Kidney capillary endothelial cell (primary cell): Measurements from ENCODE around the gene RNF227.
A peak's percentile ranks its signal among the peaks of the same experiment; 100 is the strongest.

Experiments
- DNase-seq: peaks from one replicate; pipeline ENCODE4 v3.0.0-alpha.2; 2018; ENCODE audit warnings: low spot score

The RNF227 gene

DNA sequence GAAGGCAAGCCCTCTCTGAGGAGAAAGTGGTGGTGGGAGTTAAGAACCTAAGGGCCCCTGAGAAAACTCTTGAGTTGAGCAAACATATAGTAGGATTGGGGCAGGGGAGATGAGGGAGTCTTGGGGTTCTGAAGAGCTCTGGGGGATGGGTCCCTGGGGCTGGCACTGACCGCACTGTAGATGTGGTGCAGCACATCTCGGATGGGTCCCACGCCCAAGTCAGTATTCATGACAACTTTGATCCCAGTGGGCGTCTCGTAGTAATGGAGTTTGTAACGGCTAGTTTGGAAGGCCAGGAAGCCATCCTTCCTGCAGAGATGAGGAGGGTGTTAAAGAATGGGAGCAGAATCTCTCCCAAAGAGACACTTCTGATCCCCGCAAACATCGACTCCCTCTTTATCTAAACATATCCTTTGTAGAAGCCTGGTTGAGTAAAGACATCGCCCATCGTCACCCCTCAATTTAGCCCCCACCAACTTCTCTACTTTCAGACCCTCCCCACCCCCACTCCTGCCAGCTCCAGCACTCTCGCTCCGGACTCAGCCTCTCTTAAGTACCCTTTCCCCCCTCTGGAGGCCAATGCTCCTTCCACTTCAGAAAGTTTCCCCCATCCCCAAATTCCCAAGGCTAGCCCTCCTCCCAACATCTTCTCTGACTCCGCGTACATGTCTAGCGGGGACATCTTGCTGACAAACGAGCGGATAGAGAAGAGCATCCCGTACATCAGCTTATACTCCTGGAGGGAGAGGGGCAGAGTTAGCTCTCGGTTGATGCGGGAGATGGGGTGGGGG lies 14.9 kb upstream of the RNF227 start:
- DNase-seq, result no peak

DNA sequence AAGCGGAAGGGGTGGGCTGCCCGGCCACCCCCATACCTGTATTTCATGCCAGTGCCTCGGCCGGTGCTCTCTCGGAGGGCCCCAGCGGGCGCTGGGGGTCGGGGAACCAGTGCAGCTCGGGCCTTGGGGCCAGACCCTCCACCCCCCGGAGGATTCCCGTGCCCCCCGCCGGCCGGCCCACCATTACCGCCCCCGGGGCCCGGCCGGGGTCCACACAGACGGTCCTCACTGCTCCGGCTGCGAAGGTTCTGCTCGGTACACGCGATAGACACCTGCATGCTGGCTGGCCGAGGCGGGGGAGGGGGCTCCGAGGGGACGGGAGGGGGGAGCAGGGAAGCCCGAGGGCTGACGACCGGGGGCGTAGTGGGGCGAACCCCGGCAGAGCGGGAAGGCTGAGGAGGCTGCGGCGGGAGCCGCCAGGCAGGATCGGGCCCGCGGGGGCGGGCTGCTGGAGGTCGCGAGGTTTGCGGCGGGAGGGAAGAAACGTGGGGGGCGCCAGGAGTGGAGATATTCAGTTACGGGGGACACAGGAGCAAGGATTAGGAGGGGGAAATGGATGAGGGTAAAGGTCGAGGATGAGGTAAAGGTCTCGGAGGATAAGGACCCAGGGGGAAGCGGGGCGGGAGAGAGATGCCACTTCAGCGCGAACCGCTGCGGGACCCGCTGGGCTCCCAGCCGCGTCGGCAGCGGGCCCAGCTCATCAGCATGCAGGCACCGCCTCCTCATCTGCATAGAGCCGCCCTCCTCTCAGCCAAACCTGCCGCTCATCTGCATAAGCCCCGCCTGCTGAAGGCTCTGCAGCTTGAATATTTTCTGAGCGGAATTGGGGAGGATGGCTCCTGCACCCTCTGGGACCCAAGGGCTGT lies 13.3 kb upstream of the RNF227 start, which contains the start of gene KCNAB3:
KCNAB3 (minus strand) TSS at position 699 of the 866 bp plus-strand sequence; CDS start at position 278, 421 bp downstream.
- peak; percentile 36 for DNase-seq

DNA sequence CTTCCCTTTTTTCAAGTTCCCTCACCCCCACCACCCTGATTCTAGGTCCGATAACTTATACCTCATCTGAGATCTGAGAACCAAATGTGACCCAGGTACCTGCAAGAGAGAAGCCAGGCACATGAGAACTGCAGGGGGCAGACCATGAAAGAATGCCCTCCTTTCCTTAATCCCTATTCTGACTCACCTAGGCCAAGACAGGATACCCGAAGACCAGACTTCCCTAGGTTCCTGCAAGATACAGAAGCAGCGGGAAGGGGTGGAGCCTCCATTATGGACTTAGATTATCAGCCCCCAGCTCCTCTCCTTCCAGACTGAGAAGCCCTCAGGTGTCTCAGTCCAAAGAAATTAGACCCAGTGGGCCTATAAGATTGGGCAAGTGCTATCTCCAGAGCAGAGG lies 11.5 kb upstream of the RNF227 start:
- no peak for DNase-seq

DNA sequence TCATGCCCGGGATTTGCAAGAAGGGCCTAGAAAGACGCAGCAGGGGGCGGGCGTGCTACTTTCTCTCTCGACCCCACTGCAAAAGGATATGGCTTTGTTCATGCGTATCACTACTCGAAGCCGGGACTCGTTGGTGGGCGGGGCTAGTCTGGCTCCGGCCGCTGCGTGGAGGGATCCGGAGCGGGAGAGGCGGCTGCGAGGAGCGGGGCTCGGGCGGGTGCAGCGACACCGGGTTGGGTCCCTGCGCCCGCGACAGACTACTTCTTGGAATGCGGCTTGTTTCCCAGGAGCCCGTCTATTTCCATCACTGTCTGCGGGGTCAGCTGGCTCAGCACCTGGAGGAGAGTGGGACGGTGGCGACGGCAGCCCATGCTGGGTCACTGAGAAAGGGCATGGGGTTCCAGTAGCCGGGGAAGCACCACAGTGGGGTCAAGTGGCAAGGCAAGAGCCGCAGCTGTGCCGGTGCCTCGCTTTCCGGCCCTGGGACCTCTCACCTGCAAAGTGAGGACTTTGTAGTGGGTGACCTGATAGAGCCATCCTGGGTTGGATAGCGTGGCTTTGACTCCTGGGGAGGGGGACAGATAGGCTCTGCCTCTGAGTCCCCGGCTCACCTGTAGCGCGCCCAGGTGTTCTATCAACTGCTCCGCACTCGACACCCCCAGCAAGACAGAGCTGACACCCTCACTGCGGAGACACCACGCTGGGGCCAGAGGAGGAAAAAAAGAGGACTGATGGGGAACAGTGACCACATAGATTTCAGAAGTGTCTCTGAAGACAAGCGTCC lies 6.9 kb upstream of the RNF227 start:
- peak; percentile 55 for DNase-seq

DNA sequence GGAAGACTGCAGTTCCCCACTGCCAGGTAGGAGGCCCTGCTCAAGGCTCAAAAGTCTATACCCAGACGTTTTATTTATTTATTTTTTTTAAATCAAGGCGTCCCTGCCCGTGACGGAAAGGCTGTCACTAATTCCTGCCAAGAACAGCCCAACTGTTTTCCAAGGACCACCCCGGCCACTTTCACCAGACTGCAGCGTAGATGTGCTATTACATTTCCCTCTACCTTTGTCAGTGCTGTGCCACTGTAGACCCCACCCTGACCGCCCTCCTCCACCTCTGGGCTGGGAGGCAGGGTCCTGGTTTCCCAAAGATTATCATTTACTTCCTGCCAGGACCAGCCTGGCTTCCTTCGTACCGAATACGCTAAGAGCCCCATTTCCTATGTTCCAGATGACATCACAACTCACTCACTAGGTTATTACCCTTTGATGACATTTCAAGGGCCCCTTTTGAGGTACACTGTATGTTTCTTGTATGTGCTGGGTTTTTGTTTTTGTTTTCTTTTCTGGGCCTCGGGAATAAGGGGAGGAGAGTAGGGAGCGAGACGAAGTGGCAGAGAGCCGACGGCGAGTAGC lies 6.3 kb upstream of the RNF227 start:
- no peak for DNase-seq

DNA sequence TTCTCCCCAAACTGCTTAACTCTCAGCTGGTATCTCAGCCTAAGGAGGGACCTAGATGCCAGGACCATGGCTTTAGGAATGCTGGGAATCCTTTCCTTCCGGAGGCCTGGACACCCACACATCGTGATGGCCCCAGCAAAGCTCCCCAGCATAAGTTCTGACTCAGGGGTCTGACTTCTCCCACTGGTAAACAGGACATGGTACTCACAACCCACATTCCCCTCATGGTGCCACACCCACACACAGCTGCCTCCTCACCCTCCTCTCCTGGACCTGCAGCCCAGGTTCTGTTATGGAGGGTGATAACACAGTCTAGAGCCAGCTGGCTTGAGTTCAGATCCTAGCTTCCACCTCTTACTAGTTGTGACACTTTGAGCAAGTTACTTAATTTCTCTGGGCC lies 719 bp upstream of the RNF227 start:
- no peak for DNase-seq

DNA sequence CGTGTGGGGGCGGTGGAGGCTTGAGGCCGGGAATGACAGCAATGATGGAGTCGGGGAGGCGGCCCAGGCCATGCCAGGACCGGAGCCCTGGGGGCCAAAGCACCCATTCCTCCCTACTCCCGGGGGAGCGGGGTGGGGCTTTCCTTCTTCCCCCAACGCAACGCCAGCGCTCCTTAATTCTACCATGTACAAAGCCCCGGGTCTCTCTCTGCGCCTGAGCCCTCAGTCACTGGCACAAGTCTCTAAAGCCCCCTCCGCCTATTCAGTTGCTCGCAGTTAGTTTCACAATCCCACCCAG lies 245 bp upstream of the RNF227 start:
- DNase-seq, result no peak

DNA sequence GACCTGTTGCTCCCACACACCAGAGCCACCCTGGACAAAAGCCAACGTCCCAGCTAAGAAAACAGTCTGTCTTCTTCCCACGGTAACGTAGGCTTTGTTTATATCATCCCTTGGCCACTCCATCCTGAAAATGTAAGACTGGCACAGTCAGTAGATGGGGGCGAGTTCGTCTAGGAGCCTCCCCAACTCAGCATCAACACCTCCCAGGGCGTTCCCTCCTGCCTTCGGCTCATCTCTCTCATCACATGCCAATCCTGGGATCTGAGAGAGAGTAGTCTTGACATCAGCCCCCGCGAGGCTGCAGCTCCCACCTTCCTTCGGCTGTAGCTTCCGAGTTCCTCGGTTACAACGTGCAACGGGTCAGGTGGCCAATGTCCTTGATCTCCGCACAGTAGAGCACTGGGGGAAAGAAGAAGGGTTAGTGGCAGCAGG lies 894 bp downstream of the RNF227 start:
- DNase-seq, result no peak

DNA sequence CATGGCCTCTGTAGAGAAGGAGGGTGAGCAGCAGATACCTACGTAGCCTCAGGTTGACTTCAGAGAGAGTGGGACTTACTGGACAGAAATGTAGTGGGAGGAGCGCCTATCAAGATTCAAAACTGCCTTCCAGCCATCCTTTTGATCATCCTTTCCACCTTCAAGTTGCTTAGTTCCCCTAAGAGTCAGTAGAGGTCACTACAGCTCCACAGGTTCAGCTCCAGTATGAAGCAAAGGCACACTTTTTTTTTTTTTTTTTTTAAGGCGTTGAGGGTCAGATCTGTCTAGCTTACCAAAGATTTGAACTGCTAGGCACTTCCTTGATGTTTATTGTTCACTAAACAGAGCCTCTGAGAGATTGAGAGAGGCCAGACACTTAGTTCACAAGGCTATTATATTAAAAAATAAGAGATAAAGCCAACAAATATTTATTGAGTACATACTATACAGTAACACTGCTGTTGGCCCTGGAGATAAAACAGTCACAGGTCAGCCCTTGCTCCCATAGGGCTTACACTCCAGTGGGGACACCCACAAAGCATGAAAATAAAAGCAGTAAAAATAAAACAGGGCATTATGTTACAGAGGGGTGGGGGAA lies 3.1 kb downstream of the RNF227 start:
- peak; percentile 57 for DNase-seq

DNA sequence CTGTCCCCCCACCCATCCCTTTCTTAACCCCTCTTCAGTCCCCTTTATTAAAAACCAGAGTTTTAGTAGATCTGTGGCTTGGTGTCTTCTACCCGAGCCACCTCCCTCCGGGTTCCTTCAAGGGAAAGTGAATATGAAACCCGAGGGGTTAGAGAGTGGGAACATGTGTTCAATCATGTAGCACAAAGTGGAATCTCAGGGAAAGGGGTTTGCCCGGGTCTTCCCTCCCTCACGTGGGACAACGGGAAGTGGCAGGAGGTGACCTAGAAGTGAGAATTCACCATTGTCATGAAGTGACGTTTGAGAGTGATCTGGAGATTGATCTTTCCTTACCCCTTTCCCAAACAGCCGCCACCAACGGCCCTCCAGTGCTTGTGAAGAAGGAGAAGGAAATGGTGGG lies 5.0 kb downstream of the RNF227 start:
- DNase-seq, result no peak

DNA sequence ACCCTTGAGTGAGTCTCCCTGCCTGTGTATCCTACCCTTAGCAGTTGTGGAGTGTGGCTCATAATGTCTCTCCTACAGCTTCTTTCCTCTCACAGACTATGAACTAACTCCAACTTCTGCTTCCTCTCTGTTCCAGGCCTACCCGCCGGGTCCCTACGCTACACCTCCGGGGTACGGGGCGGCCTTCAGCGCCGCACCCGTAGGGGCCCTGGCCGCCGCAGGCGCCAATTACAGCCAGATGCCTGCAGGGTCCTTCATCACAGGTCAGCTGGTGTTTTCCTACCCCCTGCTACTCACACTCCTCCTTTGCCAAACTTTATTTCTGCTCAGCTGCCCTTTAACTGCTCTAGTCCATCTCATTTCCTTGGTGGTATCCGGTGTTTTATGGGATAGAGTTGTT lies 5.4 kb downstream of the RNF227 start:
- no peak for DNase-seq

DNA sequence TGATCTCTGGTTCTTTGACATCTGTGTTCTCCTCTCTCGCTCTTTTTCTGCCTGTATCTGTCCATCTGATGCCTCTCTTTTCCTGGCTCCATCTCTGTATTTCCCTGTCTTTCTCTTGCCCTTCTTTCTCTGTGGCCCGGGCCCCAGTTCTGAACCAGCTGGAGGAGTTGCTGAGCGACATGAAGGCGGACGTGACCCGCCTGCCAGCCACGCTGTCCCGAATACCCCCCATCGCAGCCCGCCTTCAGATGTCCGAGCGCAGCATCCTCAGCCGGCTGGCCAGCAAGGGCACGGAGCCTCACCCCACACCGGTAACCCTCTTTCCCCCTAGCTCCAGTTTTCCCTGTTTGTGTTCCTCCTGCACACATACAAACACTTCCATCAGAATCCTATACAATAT lies 5.8 kb downstream of the RNF227 start:
- DNase-seq, result no peak

DNA sequence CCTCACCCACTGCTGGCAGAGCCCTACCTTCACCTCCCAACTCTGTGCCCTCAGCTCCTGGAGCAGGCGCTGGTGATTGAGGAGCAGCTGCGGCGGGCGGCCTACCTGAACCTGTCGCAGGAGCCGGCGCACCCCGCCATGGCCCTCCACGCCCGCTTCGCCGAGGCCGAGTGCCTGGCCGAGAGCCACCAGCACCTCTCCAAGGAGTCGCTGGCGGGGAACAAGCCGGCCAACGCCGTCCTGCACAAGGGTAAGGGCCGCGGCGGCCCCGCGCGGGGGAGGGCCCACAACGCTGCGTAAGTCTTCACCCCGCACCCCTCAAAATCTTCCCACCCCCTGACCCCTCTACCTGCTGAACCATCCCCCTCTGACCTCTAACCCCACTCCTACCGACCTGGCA lies 7.0 kb downstream of the RNF227 start:
- no peak for DNase-seq

DNA sequence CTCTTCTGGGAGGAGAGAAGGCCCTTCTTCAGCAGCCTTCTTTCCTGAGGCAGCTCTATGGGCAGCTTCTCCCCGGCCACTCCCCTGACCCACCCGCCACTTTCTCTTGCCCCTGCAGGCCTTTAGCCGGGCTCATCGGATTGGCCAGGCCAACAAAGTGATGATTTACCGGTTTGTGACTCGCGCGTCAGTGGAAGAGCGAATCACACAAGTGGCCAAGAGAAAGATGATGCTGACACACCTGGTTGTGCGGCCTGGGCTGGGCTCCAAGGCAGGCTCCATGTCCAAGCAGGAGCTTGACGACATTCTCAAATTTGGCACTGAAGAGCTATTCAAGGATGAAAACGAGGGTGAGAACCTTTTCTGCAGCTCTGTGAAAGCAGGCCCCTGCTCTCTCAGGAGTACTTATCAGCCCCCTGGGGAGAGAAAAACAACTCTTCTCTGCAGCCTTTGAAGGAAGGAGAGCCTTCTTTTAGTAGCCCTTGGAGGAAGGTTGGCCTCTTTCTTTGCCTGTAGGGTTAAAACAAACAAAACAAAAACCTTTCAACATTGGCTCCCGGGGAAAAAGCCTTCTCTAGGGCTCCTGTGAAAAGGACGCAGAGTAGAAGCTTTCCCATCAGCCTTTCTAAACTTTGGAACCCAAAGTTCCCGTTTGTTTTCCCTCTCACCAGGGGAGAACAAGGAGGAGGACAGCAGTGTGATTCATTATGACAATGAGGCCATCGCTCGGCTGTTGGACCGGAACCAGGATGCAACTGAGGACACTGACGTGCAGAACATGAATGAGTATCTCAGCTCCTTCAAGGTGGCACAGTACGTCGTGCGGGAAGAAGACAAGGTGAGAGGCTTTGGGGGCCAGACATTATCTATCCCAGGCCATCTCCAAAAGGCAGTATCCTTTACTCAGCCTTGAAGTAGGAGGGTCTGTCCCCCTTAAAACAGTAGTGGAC lies 12.7 kb downstream of the RNF227 start:
- no peak for DNase-seq

DNA sequence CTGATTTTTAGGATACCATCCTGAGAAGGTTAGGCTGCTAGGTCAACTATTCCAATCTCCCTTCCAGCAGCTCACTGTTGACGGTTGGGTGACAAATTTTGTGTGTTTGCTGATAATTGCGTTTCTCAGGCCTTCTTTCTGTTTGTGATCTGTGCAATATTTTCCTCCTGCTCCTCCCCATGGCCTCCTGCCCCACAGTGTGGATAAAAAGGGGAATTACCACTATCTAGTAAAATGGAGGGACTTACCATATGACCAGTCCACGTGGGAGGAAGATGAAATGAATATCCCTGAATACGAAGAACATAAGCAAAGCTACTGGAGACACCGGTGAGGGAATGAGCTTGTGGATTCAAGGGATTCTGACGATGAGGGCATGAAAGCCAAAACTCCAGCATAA lies 18.3 kb downstream of the RNF227 start:
- peak; percentile 24 for DNase-seq

DNA sequence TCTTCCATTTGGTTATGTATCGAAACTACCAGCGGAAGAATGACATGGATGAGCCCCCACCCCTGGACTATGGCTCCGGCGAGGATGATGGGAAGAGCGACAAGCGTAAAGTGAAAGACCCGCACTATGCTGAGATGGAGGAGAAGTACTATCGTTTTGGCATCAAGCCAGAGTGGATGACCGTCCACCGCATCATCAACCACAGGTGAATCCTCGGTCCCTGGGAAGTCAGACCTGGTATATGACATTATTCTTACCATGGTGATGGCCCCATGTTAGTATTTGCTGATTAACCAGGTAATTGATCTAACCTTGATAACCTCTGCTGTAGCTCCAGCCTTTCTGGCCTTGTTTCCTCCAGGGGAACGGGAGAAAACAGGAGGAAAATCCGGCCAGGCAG lies 19.0 kb downstream of the RNF227 start:
- no peak for DNase-seq

DNA sequence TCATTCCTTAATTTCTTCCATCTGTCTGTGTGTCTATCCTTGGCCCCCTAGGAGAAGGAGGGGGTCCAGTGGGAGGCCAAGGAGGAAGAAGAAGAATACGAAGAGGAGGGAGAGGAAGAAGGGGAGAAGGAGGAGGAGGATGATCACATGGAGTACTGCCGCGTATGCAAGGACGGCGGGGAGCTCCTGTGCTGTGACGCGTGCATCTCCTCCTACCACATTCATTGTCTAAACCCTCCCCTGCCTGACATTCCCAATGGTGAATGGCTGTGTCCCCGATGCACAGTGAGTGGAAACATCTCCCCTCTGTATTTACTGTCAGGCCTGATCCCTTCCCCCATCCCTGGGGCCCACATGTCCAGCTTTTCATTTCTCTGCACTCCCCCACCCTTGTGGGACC lies 21.2 kb downstream of the RNF227 start:
- no peak for DNase-seq

DNA sequence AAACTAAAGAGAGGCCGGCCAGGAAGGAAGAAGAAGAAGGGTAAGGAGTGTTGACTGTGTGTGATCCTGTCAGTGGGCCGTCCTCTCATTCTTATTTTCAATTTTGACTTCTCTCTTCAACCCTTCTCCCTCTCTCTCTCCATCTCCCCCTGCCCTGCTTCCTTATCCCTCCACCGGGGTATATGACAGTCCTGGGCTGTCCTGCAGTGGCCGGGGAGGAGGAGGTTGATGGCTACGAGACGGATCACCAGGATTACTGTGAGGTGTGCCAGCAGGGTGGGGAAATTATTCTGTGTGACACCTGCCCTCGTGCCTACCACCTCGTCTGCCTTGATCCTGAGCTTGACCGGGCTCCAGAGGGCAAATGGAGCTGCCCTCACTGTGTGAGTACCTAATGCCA lies 21.9 kb downstream of the RNF227 start:
- no peak for DNase-seq

DNA sequence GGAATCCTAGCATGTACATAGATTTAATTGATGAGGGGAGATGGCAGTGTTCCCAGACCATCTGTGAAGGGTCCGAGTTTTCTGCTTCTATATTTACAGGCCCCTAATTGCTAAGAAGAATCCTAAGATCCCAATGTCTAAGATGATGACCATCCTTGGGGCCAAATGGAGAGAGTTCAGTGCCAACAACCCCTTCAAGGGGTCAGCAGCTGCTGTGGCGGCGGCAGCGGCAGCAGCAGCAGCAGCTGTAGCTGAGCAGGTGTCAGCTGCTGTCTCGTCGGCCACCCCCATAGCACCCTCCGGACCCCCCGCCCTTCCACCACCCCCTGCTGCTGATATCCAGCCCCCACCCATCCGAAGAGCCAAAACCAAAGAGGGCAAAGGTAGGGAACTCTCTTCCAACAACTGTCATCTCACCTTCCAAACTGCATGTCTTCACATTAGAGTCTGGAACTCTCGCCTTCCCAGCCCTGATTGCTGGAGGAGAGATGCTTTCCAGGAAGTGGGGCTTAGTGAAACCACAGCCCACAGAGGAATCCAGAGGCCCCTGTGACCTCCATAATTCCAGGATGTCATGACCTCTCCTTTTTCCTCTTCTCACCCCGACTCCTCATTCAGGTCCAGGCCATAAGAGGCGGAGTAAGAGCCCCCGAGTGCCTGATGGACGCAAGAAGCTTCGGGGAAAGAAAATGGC lies 22.8 kb downstream of the RNF227 start:
- DNase-seq, result no peak
